CD4-positive, alpha-beta T cell treated with Interleukin-6 for 4 hours (primary cell): ENCODE data around the gene BCL10.

Experiments
- DNase-seq: peaks from one replicate; pipeline ENCODE4 v3.0.0-alpha.2; 2020; ENCODE audit warnings: mixed read lengths

Gene BCL10

GRCh38 chr1:85297855-85298629, 21.6 kb upstream of the BCL10 start:
- DNase-seq: peak; percentile 54

- no peak for DNase-seq
These were observed 21.1 kb upstream of the BCL10 start for GRCh38 chr1:85297538-85297854.

GRCh38 chr1:85296980-85297379, 20.5 kb upstream of the BCL10 start:
- no peak for DNase-seq

- DNase-seq: no peak
These were observed 19.2 kb upstream of the BCL10 start for GRCh38 chr1:85295654-85296053.

- DNase-seq: no peak
These were observed 18.6 kb upstream of the BCL10 start for GRCh38 chr1:85295006-85295431.

GRCh38 chr1:85290826-85291225, 14.4 kb upstream of the BCL10 start:
- DNase-seq: no peak

- DNase-seq: no peak
These were observed 13.5 kb upstream of the BCL10 start for GRCh38 chr1:85289848-85290335.

- no peak for DNase-seq
These were observed 12.9 kb upstream of the BCL10 start for GRCh38 chr1:85289207-85289847.

- no peak for DNase-seq
These were observed 7.8 kb upstream of the BCL10 start for GRCh38 chr1:85284202-85284601.

- no peak for DNase-seq
These were observed 7.2 kb upstream of the BCL10 start for GRCh38 chr1:85283475-85284199.

- DNase-seq: no peak
These were observed 6.0 kb upstream of the BCL10 start for GRCh38 chr1:85282424-85282823.

GRCh38 chr1:85280636-85281035, 4.2 kb upstream of the BCL10 start:
- DNase-seq: no peak

- no peak for DNase-seq
These were observed 3.1 kb upstream of the BCL10 start for GRCh38 chr1:85279458-85280080.

GRCh38 chr1:85278853-85279314, 2.5 kb upstream of the BCL10 start:
- peak; percentile 58 for DNase-seq

- DNase-seq: no peak
These were observed 1.4 kb upstream of the BCL10 start for GRCh38 chr1:85277802-85278201.

GRCh38 chr1:85276978-85277639, 677 bp upstream of the BCL10 start:
- DNase-seq: no peak

GRCh38 chr1:85275701-85276214, 674 bp downstream of the BCL10 start:
- DNase-seq: no peak

GRCh38 chr1:85274969-85275453, 1.4 kb downstream of the BCL10 start:
- DNase-seq: no peak

- no peak for DNase-seq
These were observed 3.0 kb downstream of the BCL10 start for GRCh38 chr1:85273397-85273796.

- no peak for DNase-seq
These were observed 7.4 kb downstream of the BCL10 start for GRCh38 chr1:85268801-85269585.

GRCh38 chr1:85267313-85267712, 9.1 kb downstream of the BCL10 start:
- no peak for DNase-seq
